ENCODE measurements around the gene SAP130.
"Not testable (repeated sequence)": the region's sequence is repeated elsewhere in the genome, so short reads cannot be mapped to it uniquely, and the experiment has no call there.

Gene SAP130

GRCh38 chr2:127953128-127953718, 74.6 kb downstream of the SAP130 start:
- DNase-seq (ENCODE audit: low read depth in 2 of 2): no peak

- no peak for DNase-seq (ENCODE audit: low read depth in 2 of 2)
Measured at GRCh38 chr2:127951026-127951425, 76.8 kb downstream of the SAP130 start.

GRCh38 chr2:127950264-127950663, 77.6 kb downstream of the SAP130 start:
- DNase-seq (ENCODE audit: low read depth in 2 of 2): no peak

- no peak for DNase-seq (ENCODE audit: low read depth in 2 of 2)
Measured at GRCh38 chr2:127945281-127945680, 82.6 kb downstream of the SAP130 start.

GRCh38 chr2:127943186-127943585, 84.7 kb downstream of the SAP130 start:
- no peak for DNase-seq (ENCODE audit: low read depth in 2 of 2)

GRCh38 chr2:127942002-127942401, 85.9 kb downstream of the SAP130 start:
- DNase-seq (ENCODE audit: low read depth in 2 of 2): no peak

GRCh38 chr2:127941461-127941860, 86.4 kb downstream of the SAP130 start:
- no peak for DNase-seq (ENCODE audit: low read depth in 2 of 2)

- no peak for DNase-seq (ENCODE audit: low read depth in 2 of 2)
Measured at GRCh38 chr2:127940641-127941040, 87.2 kb downstream of the SAP130 start.

- DNase-seq (ENCODE audit: low read depth in 2 of 2): no peak
Measured at GRCh38 chr2:127935337-127935736, 92.5 kb downstream of the SAP130 start.

GRCh38 chr2:127932199-127932876, 95.5 kb downstream of the SAP130 start:
- DNase-seq (ENCODE audit: low read depth in 2 of 2): no peak

GRCh38 chr2:127929449-127929848, 98.4 kb downstream of the SAP130 start:
- no peak for DNase-seq (ENCODE audit: low read depth in 2 of 2)

GRCh38 chr2:127927384-127927783, 100.5 kb downstream of the SAP130 start:
- DNase-seq (ENCODE audit: low read depth in 2 of 2): no peak

GRCh38 chr2:127917916-127918315, 109.9 kb downstream of the SAP130 start:
- DNase-seq (ENCODE audit: low read depth in 2 of 2): no peak

- no peak for DNase-seq (ENCODE audit: low read depth in 2 of 2)
Measured at GRCh38 chr2:127913808-127914457, 113.9 kb downstream of the SAP130 start.

- no peak for DNase-seq (ENCODE audit: low read depth in 2 of 2)
Measured at GRCh38 chr2:127911737-127912136, 116.1 kb downstream of the SAP130 start.

- DNase-seq (ENCODE audit: low read depth in 2 of 2): no peak
Measured at GRCh38 chr2:127910415-127910814, 117.4 kb downstream of the SAP130 start.

GRCh38 chr2:127909019-127909418, 118.8 kb downstream of the SAP130 start:
- no peak for DNase-seq (ENCODE audit: low read depth in 2 of 2)

GRCh38 chr2:127907733-127908400, 120.0 kb downstream of the SAP130 start:
- DNase-seq (ENCODE audit: low read depth in 2 of 2): not testable (repeated sequence)

- no peak for DNase-seq (ENCODE audit: low read depth in 2 of 2)
Measured at GRCh38 chr2:127906206-127906926, 121.5 kb downstream of the SAP130 start.

- no peak for DNase-seq (ENCODE audit: low read depth in 2 of 2)
Measured at GRCh38 chr2:127901339-127902056, 126.4 kb downstream of the SAP130 start.

GRCh38 chr2:127897531-127898211, 130.2 kb downstream of the SAP130 start:
- DNase-seq (ENCODE audit: low read depth in 2 of 2): no peak

All from stimulated activated CD4-positive, alpha-beta T cell treated with anti-CD3 and anti-CD28 coated beads, Interleukin-4, amount 100 ng/mL, for 48 hours (primary cell).